Upper lobe of left lung (tissue), 4 donors: Measurements from ENCODE around the gene LYPD1.

Experiments
- EP300 ChIP-seq, 4 donors: sonication (generic); formaldehyde crosslinking; IDR thresholded peaks; one replicate each; pipeline ENCODE4 v1.5.1; 2017; ENCODE audit warnings: antibody characterized with exemption in 4 of 4, control low read depth in 2 of 4
- POLR2A ChIP-seq, 4 donors: fragments of 450-650 bp; IDR thresholded peaks; one replicate each; pipeline ENCODE4 v1.5.1; 2016 to 2017; ENCODE audit warnings: antibody characterized with exemption in 4 of 4, mild to moderate bottlenecking in 2 of 4

DNA sequence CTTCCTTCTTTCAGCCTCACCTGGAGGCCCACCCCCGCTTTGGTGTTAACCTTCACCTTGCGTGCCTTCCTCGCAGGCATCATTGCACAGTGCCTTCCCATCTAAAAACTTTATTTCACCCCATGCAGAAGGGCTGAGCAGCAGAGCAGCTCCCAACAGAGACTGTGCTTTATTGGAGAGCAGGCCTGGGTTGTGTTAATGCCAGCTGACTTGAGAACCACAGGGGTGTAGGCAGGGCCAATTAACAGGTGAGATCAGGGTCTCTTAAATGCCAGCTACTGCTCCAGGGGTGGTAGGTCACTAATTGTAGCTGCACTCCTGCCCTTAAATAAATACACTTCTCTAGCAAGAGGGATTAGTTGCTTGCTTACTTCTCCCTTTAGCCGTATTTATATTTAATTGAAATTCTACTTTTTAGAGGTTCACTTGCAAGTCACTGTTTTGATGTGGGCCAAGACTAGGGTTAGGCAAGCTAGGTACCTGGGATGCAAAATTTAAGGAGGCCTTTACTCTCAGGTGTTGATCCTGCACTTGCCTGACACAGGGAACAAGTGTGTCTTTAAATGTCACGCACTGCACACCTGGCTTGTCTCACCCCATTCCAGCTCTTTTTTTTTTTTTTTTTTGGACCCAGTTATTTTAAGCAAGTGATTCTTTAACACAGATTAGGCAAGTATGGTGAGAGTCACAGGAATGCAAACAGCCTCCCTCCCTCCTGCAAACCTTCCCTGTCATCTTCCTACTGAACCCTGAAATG is 54.5 kb downstream of the LYPD1 start:
- TF ChIP-seq POLR2A (IDR thresholded peaks at IDR 0.05) (no peak), EP300 (IDR thresholded peaks at IDR 0.05) (no peak)
